ENCODE measurements around the gene SIRT7.

SIRT7 gene

GRCh38 chr17:81885454-81885853, 32.5 kb downstream of the SIRT7 start:
- DNase-seq: no peak

- DNase-seq: no peak
Measured at GRCh38 chr17:81884968-81885367, 33.0 kb downstream of the SIRT7 start.

- DNase-seq: no peak
Measured at GRCh38 chr17:81884520-81884919, 33.5 kb downstream of the SIRT7 start.

- no peak for DNase-seq
Measured at GRCh38 chr17:81879121-81879520, 38.9 kb downstream of the SIRT7 start.

DNA sequence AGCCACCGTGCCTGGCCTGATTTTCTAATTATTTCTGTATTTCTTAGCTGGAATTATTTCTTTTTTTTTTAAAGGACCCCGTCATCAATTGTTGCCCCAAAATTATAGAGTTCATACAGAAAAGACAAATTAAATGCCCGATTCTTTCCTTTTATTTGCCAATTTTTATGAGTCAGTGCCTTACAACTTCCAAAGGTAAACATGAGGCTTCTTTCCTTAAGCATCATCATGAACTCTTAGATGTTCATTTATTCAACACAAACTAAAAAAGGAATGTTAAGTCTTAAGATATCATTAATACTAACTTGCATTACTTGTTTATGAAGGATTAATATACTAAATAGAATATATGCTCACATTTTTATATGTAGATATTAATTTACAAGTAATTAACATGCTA, 39.7 kb downstream of the SIRT7 start:
- no peak for DNase-seq

- no peak for DNase-seq
Measured at GRCh38 chr17:81877569-81877968, 40.4 kb downstream of the SIRT7 start.

DNA sequence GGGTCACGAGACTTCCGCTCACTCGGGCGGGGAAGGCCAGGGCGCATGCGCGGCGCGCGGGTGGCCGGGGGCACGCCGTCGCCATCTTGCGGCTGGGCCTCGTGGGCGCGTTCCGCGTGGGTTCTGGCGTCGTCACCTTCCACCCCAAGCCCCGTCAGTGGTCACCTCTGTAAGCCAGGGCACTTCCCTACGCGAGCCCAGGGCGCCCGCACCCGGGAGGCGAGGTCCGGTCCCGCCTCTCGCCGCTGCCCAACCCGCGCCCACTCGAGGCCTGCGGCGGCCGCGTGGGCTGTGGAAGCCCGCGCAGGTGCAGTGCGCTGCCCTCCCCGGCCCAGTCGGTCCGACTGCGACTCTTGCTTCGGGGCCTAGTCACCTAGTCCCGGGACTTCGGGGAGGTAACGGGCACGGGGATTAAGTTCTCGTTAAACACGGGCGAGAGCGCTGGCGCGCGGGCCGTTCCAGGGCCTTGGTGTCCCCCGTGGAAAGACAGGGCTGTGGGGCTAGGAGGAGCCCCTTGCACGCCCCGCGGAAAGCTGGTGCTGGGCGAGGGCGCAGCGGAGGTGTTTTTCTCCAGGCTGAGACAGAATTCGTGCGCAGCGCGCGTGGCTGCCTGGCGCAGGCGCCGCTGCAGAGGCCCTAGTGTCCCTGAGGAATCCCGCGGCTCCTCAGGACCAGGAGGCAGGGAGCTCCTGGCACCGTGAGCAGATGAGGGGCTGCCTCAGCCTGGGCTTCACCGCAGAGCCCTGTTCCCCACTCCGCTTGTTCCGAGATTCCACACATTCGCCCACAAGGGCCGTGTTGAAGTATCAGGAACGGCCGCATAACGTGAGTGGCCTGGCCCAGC, 46.4 kb downstream of the SIRT7 start:
- DNase-seq: peak; percentile 48

DNA sequence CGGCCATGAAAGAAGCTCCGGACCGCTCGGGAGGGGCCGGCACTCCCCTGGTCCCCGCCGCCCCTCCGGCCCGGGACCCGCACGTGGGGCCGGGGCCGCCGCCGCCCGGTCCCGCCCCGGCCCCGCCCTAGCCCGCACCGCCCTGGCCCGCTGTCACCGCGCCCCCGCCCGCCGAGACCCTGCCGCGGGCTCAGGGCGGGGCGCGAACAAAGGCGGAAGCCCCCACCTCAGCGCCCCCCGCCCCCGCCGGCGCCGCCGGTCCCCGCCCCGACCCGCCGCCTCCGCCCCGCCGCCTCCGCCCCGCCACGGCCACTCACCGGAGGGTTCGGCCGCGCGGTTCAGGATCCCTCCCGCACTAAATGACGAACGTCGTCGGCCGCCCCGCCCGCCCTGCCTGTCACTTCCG, 47.0 kb downstream of the SIRT7 start, which contains the start of gene ARHGDIA:
Gene ARHGDIA, minus strand, starts transcription at position 357 of the 406 bp plus-strand sequence. CDS start 1,407 bp downstream, outside the sequence.
- no peak for DNase-seq

- no peak for DNase-seq
Measured at GRCh38 chr17:81870131-81870980, 47.6 kb downstream of the SIRT7 start.

GRCh38 chr17:81869221-81870130, 48.5 kb downstream of the SIRT7 start:
- DNase-seq: no peak

GRCh38 chr17:81868674-81869220, 49.2 kb downstream of the SIRT7 start:
- no peak for DNase-seq

GRCh38 chr17:81867991-81868673, 49.8 kb downstream of the SIRT7 start:
- DNase-seq: no peak

DNA sequence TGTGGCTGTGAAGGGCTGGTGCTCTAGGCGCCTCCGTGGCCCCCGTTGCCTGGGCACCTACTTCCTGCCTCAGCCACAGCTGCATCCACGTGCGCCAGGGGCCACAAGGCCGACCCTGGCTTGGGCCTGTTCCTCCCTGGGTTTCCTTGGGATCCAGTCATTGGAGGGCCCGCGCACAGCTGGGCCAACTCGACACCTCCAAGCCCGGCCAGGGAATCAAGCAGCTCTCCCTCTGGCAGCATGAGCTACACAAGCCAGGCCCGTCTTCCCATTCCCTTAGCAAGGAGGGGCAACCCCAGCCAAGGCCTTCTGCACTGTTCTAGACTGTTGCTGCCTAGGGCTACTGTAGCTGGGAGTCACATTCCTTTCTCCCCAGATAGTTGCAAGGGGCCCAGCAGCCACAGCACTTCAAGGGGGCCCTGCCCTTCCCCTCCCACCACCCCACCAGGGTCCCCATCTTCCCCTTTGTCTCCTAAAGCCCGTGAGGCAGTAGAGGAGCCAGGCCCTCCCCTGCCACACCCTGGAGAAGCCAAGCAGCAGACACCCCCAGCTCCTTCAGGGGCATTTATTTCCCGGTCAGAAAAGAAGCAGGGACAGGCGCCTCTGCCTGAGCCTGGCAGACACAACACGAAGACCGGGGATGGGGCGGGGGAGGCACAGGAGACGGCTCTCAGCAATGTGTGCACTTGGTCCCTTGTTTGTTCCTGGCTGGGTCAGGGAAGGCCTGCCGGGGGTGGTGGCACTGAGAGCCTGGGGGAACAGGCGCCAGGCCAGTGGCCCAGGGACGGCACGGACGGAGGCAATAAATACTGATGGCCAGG, 50.6 kb downstream of the SIRT7 start:
- peak; percentile 61 for DNase-seq

- no peak for DNase-seq
Measured at GRCh38 chr17:81866440-81867169, 51.4 kb downstream of the SIRT7 start.

GRCh38 chr17:81865733-81866439, 52.1 kb downstream of the SIRT7 start:
- no peak for DNase-seq

DNA sequence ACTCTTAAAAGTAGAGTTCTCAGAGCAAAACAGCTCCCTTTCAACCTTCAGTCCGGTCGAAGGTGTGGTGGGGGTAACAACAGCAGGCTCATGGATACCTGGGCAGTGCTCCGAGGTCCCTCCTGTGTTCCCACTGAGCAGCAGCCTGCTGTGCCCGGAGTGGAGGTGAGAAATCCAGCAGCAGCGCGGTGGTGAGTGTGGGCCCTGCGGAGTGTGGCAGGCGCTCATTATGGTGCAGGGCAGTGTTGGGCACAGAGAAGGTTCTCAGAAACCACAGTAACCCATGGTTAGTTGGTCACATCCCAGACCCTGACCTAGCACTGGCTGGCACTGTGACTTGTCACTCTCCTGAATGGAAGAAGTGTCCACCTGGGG, 52.6 kb downstream of the SIRT7 start:
- DNase-seq: no peak

- DNase-seq: no peak
Measured at GRCh38 chr17:81863833-81864768, 53.9 kb downstream of the SIRT7 start.

GRCh38 chr17:81863123-81863675, 54.8 kb downstream of the SIRT7 start:
- peak; percentile 94 for DNase-seq
